GM12878 (cell line): ENCODE data around the gene TSHZ3. TPM values are rescaled to one million over a fixed set of nuclear protein-coding genes. Genes with fewer than 3 reads are reported as not detected.

Source experiments
- ATAC-seq: fragments of 200-7000 bp; cut with Tn5 transposase; 3 replicates; pipeline ENCODE4 v1.9.1; 2020; ENCODE audit warnings: mild to moderate bottlenecking, moderate library complexity
- BruUV-seq: library from RNA; stranded (reverse); fragments of 400-500 nt; replicated peaks from 2 replicates; lab custom pipeline; 2021; lab: Mats Ljungman, UMichigan
- CTCF ChIA-PET: fragments of 300-600 bp; sonication (Branson Sonifier 250); formaldehyde crosslinking; extraction: SDS; loops from one replicate; lab custom pipeline; 2021; ENCODE audit warnings: inconsistent platforms; lab: Yijun Ruan, JAX
- POLR2A ChIA-PET: fragments of 350-600 bp; formaldehyde crosslinking; extraction: SDS; loops from one replicate; lab custom pipeline; 2021; ENCODE audit warnings: inconsistent platforms; lab: Charles Lee
- RAD21 ChIA-PET: fragments of 300-600 bp; sonication (Branson Sonifier 250); formaldehyde crosslinking; loops from one replicate; lab custom pipeline; 2023; ENCODE audit warnings: antibody characterized with exemption; ENCODE audit not compliant: unreplicated experiment; lab: Charles Lee
- SMC1A ChIA-PET: fragments of 300-600 bp; sonication (Branson Sonifier 250); formaldehyde crosslinking; loops from one replicate; lab custom pipeline; 2023; ENCODE audit not compliant: unreplicated experiment, uncharacterized antibody; lab: Charles Lee
- DNase-seq: peaks from one replicate; pipeline ENCODE4 v3.0.0-alpha.2; 2011; ENCODE audit warnings: low read depth, low spot score
- FAIRE-seq: peaks from 3 replicates; lab custom pipeline; 2011; peaks lifted over from hg19 to GRCh38; lab: Jason Lieb, UNC
- H2AFZ ChIP-seq: 2 replicates; pipeline ENCODE4 v1.6.0; 2011; ENCODE audit warnings: low read depth, low read length, control low read depth; ENCODE audit not compliant: control insufficient read depth
- H3K27ac ChIP-seq: 2 replicates; pipeline ENCODE4 v1.5.1; 2011; ENCODE audit warnings: control low read depth; ENCODE audit not compliant: control insufficient read depth, insufficient read depth
- H3K27me3 ChIP-seq, 2 experiments: replicated peaks in 1 of 2; 2 replicates each; pipeline versions ENCODE4 v1.6.0 to v1.6.1; 2011; ENCODE audit warnings: low read length in 1 of 2; ENCODE audit not compliant: control insufficient read depth in 2 of 2, insufficient read depth in 2 of 2
- H3K36me3 ChIP-seq, 2 experiments: 2 replicates each; pipeline ENCODE4 v1.5.1; 2011; ENCODE audit warnings: low read length in 1 of 2; ENCODE audit not compliant: control insufficient read depth in 2 of 2, insufficient read depth in 2 of 2
- H3K4me1 ChIP-seq: 2 replicates; pipeline ENCODE4 v1.6.1; 2011; ENCODE audit warnings: mild to moderate bottlenecking, low read length, moderate library complexity, mixed read lengths; ENCODE audit not compliant: control insufficient read depth, insufficient read depth
- H3K4me2 ChIP-seq: 2 replicates; pipeline ENCODE4 v1.6.0; 2011; ENCODE audit warnings: control low read depth; ENCODE audit not compliant: control insufficient read depth, insufficient read depth
- H3K4me3 ChIP-seq: fragments of 200-600 bp; sonication (generic); 2 replicates; pipeline ENCODE4 v1.5.1; 2016
- H3K79me2 ChIP-seq: 2 replicates; pipeline ENCODE4 v1.6.0; 2011; ENCODE audit warnings: low read length; ENCODE audit not compliant: control insufficient read depth, insufficient read depth
- H3K9ac ChIP-seq: 2 replicates; pipeline ENCODE4 v1.8.0; 2011; ENCODE audit warnings: low read length, control low read depth, mixed read lengths; ENCODE audit not compliant: control insufficient read depth, insufficient read depth
- H3K9me3 ChIP-seq: replicated peaks from 3 replicates; pipeline ENCODE4 v1.5.1; 2011; ENCODE audit warnings: mild to moderate bottlenecking, low read length; ENCODE audit not compliant: control insufficient read depth, insufficient read depth
- H4K20me1 ChIP-seq: 2 replicates; pipeline ENCODE4 v1.6.0; 2011; ENCODE audit not compliant: control insufficient read depth, insufficient read depth
- ATF2 ChIP-seq: IDR thresholded peaks from 2 replicates; pipeline ENCODE4 v1.6.1; 2012; ENCODE audit warnings: low read length, inconsistent platforms
- BHLHE40 ChIP-seq, 2 experiments: fragments of 450-650 bp in 1 of 2; IDR thresholded peaks; 2 replicates each; pipeline ENCODE4 v1.6.1; 2011 to 2017; ENCODE audit warnings: low read depth in 2 of 2, borderline replicate concordance in 1 of 2, improper control_type of control experiment in 1 of 2, low read length in 1 of 2, mild to moderate bottlenecking in 1 of 2
- CBX5 ChIP-seq: sonication (generic); IDR thresholded peaks from 2 replicates; pipeline ENCODE4 v1.6.1; 2016; ENCODE audit warnings: low read depth, moderate library complexity, mild to moderate bottlenecking, inconsistent platforms
- EZH2 ChIP-seq: IDR thresholded peaks from 2 replicates; pipeline ENCODE4 v1.6.1; 2012; ENCODE audit warnings: low read depth, mild to moderate bottlenecking, control low read depth, inconsistent platforms, low read length, borderline replicate concordance; ENCODE audit not compliant: control insufficient read depth
- HDAC2 ChIP-seq: fragments of 200-600 bp; sonication (generic); IDR thresholded peaks from 2 replicates; pipeline ENCODE4 v1.6.1; 2017
- LARP7 ChIP-seq: fragments of 450-650 bp; IDR thresholded peaks from 2 replicates; pipeline ENCODE4 v1.6.1; 2017; ENCODE audit warnings: mild to moderate bottlenecking
- NR2C1 ChIP-seq: fragments of 450-650 bp; IDR thresholded peaks from 2 replicates; pipeline ENCODE4 v1.6.1; 2017; ENCODE audit warnings: antibody characterized with exemption, mild to moderate bottlenecking, moderate library complexity
- PML ChIP-seq: IDR thresholded peaks from 2 replicates; pipeline ENCODE4 v1.6.1; 2012; ENCODE audit warnings: low read length, inconsistent platforms
- SMAD1 ChIP-seq: fragments of 450-650 bp; IDR thresholded peaks from 2 replicates; pipeline ENCODE4 v1.6.1; 2018; ENCODE audit warnings: mild to moderate bottlenecking, low read depth; ENCODE audit not compliant: partially characterized antibody
- SP1 ChIP-seq: IDR thresholded peaks from one replicate; pipeline ENCODE4 v1.6.1; 2011; ENCODE audit warnings: low read depth, low read length
- SREBF2 ChIP-seq: IDR thresholded peaks from 2 replicates; pipeline ENCODE4 v1.6.1; 2012; ENCODE audit warnings: mild to moderate bottlenecking, low read length
- ZNF217 ChIP-seq: fragments of 450-650 bp; IDR thresholded peaks from 2 replicates; pipeline ENCODE4 v1.6.1; 2017; ENCODE audit warnings: antibody characterized with exemption, mild to moderate bottlenecking
- WGBS: methylation state at CpG from one replicate; pipeline ENCODE4 v1.1.6; 2016; ENCODE audit warnings: low lambda C conversion rate; ENCODE audit not compliant: insufficient replicate concordance, insufficient coverage; ENCODE audit errors: missing lambda C conversion rate; 5-methylcytosine and 5-hydroxymethylcytosine counted together
- in situ Hi-C: fragments of 300-500 bp; cut with MboI; formaldehyde crosslinking; loops from 9 replicates; pipeline ENCODE4 v1.14.3; 2018; ENCODE audit warnings: mixed read lengths
- intact Hi-C: fragments of 100-400 bp; cut with micrococcal nuclease; formaldehyde crosslinking; loops from one replicate; pipeline ENCODE4 v1.14.2; 2022; ENCODE audit not compliant: unreplicated experiment
- polyA plus RNA-seq, 11 experiments: library from polyadenylated mRNA; depleted of rRNA in 4 of 11; unstranded in 6 of 11; stranded (reverse) in 5 of 11; fragments of >200 nt; fragmentation: Nextera tagmentation in 4 of 11; fragmentation: Illumina TruSeq in 1 of 11; extraction: Ambion mirVana in 4 of 11; extraction: Trizol in 1 of 11; gene quantifications; 1 replicate in 1 of 11; 2 replicates in 10 of 11; pipeline versions ENCODE4 v1.2.1 to v1.2.3, GENCODE V29; 2011 to 2016; ENCODE audit warnings: inconsistent platforms in 2 of 11, missing spikeins in 2 of 11, low read depth in 1 of 11
- total RNA-seq, 4 experiments: library from RNA; depleted of rRNA in 3 of 4; stranded (reverse); fragments of >200 nt in 3 of 4; fragmentation: Illumina TruSeq in 1 of 4; extraction: Trizol in 1 of 4; gene quantifications; 2 replicates each; pipeline versions ENCODE4 v1.2.1 to v1.2.3, GENCODE V29; 2013 to 2021
- TF ChIP-seq, protein P1 (sequence below): fragments of 450-650 bp; IDR thresholded peaks from 2 replicates; pipeline ENCODE4 v1.6.1; 2017; ENCODE audit warnings: mild to moderate bottlenecking, moderate library complexity

The TSHZ3 gene
- total and polyA plus RNA-seq, 10 of the 15 experiments (the other 5 are each of a cell fraction or from before 2014, with no cell fraction given), result 0.23 TPM; not detected in 9

DNA sequence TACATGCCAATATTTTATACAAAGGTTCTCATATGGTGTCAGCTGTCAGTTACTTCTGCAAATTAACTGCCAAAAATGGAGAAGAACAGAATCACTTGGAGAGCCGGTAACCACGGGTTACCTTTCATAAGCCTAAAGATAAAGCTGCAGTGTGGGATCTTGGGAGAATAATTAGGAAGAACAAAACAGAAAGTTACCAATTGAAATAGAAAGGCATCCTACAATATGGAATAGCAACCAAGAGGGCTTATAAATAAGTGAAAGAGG, 74.2 kb downstream of the TSHZ3 start (continued):
- TF ChIP-seq, protein P1, sequence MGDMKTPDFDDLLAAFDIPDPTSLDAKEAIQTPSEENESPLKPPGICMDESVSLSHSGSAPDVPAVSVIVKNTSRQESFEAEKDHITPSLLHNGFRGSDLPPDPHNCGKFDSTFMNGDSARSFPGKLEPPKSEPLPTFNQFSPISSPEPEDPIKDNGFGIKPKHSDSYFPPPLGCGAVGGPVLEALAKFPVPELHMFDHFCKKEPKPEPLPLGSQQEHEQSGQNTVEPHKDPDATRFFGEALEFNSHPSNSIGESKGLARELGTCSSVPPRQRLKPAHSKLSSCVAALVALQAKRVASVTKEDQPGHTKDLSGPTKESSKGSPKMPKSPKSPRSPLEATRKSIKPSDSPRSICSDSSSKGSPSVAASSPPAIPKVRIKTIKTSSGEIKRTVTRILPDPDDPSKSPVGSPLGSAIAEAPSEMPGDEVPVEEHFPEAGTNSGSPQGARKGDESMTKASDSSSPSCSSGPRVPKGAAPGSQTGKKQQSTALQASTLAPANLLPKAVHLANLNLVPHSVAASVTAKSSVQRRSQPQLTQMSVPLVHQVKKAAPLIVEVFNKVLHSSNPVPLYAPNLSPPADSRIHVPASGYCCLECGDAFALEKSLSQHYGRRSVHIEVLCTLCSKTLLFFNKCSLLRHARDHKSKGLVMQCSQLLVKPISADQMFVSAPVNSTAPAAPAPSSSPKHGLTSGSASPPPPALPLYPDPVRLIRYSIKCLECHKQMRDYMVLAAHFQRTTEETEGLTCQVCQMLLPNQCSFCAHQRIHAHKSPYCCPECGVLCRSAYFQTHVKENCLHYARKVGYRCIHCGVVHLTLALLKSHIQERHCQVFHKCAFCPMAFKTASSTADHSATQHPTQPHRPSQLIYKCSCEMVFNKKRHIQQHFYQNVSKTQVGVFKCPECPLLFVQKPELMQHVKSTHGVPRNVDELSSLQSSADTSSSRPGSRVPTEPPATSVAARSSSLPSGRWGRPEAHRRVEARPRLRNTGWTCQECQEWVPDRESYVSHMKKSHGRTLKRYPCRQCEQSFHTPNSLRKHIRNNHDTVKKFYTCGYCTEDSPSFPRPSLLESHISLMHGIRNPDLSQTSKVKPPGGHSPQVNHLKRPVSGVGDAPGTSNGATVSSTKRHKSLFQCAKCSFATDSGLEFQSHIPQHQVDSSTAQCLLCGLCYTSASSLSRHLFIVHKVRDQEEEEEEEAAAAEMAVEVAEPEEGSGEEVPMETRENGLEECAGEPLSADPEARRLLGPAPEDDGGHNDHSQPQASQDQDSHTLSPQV, result no peak

- Histone ChIP-seq H3K9ac (no peak overlapping the region), H3K9me3 (no peaks in the 10 kb centered on the region; the same call in 2 of the 3 replicates), H3K27ac (no peak overlapping the region), H2AFZ (no peak overlapping the region), H3K4me1 (no peaks in the 10 kb centered on the region), H3K4me2 (no peak overlapping the region), H3K4me3 (no peak overlapping the region), H4K20me1 (no peaks in the 10 kb centered on the region), H3K36me3 (no peaks in the 10 kb centered on the region), H3K27me3 (no peaks in the 10 kb centered on the region), H3K79me2 (no peaks in the 10 kb centered on the region)
- FAIRE-seq (no peak), DNase-seq (no peak), ATAC-seq (no peak)
- in situ Hi-C loops (no loop called here), intact Hi-C loops (no loop called here)
- CTCF ChIA-PET, result no interaction called here
- no TSS peak for BruUV-seq
- RAD21 ChIA-PET, result no interaction called here
- WGBS, result 41% methylated on average over 19 of the region's 19 CpGs
- POLR2A ChIA-PET, result no interaction called here
- SMC1A ChIA-PET, result interaction anchor here (0.6 kb wide), 1 partner anchor 455 kb away, joined by 3 read pairs; no protein-coding TSS in a partner anchor
- TF ChIP-seq HDAC2 (no peak), SREBF2 (no peak), BHLHE40 (IDR thresholded peaks at IDR 0.05; ENCODE audit: borderline replicate concordance in 1 of 2, low read depth in 2 of 2, low read length in 1 of 2) (no peak), PML (no peak), ATF2 (no peak), SMAD1 (no peak), CBX5 (no peak), EZH2 (no peak), LARP7 (no peak), ZNF217 (no peak), SP1 (no peak), NR2C1 (no peak)
Measured at GRCh38 chr19:31274251-31275067, 74.8 kb downstream of the TSHZ3 start.
